ENCODE measurements around the gene NDRG4.

NDRG4 gene

DNA sequence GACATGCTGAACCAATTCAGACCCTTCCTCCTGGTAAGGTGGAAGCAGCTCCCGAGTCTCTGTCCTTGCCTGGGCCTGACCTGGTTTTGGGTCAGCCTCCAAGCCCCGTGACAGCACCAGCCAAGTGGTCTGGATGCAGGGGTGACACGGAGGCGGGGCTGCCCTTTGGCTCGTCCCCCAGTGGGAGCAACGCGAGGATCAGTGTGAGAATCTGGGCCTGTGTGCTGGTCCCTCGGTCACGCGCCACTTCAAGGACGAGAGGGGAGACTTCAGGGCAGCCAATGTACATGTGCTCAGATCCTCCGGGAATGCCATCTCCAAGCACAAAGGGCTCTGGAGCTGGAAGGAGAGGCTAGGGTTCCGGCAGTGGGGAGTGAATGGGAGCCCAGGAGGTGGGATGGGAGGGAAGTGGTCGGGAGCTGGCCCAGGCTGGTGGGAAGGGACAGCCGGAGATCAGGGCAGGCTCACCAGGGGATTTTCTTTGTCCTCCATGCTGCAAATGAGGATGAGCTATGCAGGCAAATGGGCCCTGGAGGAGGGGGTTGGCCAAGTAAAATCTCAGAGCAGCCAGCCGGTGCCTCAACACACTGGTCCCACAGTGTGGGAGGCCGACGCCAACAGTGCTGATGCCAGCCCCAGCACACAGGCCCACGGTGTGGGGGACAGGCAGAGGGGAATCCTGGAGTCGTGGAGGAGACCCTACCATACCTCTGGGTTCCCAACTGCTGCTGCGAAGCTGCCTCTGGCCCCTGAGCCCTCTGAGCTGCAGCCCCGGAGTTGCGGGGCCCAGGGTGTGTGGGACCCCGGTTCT is 4.2 kb upstream of the NDRG4 start:
- DNase-seq, result no peak

DNA sequence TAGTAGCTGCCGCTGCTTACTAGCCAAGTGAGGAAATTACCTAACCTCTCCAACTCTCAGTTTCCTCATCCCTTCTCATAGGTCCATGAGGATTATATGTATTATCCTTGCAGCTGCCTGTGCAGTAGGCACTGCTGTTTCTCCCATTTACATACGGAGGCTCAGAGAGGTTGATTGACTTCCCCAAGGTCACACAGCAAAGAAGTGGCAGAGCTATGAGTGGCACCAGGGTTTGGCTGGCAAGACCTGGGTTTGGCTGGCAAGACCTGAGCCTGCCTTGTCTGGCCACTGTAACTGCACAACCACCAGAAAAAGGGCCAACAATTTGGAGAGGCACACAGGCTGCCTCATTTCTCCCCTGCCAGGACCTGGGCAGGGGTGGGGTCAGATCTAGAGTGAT is 2.5 kb upstream of the NDRG4 start:
- DNase-seq, result no peak

DNA sequence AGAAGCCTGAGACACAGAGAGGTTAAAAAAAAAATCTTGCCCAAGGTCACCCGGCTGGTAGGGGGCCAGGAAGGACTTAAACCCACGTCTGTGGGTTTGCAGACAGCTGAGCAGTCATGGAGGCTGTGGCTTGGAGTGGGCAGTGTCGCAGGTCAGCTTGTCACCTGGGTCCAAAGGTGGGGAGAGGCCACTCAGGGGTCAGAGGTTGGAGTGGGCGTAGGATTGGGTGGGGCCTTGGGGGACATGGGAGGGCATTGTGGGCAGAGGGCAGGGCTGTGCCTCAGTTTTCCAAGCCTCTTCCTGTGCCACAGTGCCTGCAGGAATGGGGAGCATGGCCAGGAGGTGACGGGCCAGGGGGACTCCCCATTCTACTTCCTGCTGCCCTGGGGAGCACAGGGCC is 2.0 kb upstream of the NDRG4 start:
- no peak for DNase-seq

DNA sequence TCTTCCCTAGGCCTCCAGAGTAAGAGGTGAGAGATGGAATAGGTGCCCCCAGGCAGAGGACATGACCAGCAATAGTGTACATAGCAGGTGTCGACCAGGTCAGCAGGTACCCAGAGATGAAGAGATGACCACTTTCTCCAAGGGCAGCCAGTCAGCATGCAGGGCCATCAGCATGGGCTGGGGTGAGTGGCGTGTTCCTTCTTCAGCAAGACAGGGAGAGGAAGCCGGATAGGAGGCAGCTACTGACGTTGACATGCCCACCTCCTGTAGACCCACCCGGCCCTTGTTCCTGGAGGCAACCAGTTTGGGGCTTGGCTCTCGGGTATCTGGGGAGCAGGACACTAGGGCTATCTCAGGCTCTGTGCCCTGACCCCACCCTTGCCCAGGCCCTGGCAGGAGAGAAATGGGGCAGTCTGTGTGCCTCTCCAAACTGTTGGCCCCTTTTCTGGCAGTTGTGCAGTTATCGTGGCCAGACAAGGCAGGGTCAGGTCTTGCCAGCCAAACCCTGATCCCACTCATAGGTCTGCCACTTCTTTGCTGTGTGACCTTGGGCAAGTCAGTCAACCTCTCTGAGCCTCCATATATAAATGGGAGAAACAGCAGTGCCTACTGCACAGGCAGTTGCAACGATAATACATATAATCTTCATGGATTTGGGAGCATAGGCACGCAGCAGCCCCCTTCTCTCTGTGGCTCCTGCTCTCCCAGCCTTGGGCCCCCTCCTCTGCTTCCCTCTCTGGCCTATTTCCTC is 1.4 kb upstream of the NDRG4 start:
- DNase-seq, result no peak

DNA sequence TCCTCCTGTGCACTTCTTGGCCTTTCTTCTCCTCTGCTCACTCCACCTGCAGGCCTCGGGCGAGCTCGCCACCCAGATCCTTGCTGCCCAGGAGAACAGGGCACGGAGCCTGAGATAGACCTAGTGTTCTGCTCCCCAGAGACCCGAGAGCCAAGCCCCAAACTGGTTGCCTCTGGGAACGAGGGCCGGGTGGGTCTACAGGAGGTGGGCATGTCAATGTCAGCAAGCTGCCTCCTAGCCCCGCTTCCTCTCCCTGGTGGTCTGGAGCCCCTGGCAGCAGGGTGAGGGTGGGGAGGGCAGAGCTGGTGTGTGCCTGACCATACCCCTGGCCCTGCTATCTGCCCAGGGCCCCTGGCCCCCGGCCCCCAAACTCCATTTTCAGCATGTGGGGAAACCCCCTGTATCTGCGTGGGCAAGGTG is 841 bp upstream of the NDRG4 start:
- no peak for DNase-seq

DNA sequence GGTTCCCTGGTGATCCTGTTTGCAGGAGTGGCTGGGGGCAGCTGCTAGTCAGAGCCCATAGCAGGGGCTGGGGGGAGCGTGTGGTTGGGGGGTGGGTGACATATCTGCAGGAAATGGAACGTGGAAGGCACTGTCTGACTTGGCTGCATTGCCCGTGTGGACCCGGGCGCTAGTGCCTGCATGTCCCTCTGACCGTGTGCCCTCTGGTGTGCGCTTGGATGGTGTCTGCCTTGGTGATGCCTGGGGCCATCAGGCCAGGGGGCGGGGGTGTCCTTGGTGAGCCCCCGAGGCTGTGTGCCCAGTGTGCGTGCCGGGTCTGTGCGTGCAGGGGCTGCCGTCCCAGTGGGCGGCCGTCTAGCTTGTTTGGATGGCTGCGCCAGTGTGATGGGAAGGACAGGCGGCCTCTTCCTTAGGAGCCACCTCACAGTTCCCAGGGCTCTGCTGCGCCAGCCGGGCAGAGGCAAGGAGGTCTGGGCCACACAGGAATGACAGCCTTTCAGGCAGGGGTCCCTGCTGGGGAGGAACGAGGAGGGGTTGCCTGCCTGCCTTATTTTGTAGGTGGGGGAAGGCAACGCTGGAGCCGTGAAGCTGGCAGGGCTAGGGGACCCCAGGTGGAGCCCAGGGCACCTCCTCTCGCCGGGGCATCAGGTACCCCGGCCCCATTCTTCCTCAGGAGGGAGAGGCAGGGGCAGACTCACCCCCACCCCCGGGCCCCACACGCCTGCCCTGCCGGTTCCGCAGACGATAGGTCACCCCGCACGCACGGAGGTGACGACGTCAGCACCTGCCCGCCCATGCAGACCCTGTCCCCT is 693 bp downstream of the NDRG4 start:
- no peak for DNase-seq

DNA sequence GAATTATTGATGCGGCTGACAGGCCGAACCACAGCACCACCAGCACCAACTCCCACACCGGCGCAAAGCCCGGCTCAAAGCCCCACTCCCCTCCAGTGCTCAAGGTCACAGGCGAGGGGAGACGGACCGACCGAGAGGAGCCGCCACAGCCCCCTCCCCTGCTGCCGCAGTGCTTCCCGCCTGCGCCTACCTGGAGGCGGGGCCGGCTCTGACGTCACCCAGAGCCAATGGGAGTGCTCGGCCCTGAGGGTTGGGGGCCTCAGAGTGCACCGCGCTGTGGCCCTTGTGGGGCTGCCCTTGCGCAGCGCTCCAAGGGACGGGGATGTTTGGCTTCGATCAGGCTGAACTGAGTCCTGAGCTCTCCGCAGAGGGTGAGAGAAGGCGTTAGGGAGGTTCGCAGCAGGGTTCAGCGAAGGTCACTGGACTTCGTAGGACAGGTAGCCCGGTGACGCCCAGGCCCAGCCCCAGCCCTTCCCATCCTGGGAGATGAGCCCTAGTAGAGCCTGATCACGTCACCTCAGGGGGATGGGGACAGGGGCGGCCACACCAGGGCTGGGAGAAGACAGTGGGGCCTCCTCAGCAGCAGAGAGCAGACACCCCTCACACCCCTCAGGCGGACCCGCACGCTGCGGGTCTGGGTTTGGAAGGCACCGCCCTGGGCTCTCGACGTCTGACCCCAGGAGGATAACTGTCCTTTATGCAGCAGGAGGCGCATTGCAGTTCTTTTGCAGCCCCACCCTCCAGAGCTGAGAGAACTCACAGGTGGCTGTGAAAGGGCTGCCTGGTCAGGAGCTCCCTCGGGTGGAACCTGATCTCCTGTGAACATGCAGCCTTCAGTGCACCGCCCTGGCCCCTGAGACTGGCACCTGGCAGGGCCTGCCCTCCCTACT is 1.5 kb downstream of the NDRG4 start:
- no peak for DNase-seq

DNA sequence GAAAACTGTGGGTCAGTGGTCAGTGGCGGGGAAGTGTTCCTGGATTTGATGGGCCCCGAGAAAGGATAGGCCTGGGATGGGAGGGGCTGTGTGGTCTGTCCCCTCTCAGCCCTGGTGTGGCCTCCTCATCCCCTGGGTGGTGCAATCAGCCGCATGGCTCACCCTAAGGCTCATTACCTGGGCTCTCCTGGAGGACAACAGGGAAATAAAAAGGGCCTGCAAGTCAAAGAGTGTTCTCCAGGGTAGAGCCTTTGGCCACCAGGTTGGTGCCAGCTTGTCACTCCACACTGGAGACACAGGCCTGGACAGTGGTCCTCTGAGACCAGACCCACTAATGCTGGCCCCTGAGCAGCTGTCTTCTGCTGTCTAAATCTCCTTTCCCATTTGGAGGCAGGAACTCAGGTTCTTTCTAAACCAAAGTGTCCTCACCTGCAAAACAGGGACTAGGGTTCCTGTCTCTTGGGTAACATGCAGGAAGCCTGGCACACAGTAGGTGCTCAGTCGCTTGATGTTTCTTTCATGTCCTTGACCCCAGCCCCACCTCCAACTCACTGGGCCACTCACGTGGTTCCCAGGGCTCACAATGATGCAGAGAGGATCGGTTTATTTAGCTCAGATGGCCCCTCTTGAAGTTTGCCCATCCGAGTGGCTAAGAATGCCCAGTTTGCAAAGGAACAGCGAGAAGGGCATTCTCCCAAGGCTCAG is 2.4 kb downstream of the NDRG4 start:
- DNase-seq, result no peak

DNA sequence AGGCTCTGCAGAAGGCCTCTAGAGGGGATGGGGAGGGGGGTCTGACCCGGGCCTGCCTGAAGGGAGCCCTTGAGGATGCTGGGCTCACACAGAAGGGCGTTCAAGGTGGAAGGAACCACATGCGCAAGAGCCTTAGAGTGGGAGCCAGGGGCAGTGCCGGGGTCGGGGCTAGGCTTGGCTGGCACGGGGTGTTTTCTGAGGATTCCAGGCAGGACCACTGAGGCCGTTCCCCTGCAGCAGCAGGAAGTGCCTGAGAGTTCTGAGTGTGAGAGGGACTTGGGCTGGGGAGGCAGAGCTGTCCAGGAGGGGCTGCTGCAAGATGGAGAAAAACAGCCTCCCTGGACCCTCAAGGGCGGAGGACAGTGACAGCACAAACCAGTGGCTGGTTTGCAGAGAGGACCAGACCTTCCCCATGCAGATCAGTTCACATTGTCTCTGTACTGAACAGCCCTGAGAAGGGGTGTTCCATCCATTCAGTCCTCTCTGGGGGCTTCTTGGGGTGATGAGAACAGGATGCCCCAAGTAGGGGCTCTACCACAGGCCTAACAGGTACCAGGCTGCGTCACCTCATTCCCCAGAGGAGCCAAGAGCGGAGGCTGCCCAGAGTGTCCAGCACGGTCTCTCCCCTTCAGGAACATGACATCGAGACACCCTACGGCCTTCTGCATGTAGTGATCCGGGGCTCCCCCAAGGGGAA is 3.4 kb downstream of the NDRG4 start:
- DNase-seq, result no peak

DNA sequence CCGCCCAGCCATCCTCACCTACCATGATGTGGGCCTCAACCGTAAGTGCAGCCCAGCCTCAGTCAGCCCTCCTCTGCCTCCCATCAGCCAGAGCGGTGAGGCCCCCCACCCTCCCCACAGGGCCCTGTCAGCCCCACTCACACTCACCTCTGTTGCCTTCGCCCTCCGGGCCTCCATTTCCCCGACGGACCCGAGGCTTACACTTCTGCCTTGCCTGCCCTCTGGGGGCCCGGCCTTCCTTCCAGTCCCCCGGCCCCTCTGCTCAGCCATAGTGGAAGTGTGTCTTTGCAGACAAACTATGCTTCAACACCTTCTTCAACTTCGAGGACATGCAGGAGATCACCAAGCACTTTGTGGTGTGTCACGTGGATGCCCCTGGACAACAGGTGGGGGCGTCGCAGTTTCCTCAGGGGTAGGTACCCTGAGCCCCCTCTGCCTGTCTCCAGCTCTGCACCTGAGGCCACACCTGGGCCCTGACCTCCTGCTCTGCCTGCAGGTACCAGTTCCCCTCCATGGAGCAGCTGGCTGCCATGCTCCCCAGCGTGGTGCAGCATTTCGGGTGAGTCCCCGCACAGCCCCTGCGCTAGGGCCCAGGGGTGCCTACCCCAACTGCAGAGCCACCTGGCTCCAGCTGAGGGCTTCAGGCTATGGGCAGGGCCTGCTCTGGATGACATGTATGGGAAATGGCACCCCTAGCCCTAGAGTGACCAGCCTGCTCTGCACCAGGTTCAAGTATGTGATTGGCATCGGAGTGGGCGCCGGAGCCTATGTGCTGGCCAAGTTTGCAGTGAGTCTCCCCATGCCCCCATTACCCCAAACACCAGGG is 4.1 kb downstream of the NDRG4 start:
- no peak for DNase-seq

DNA sequence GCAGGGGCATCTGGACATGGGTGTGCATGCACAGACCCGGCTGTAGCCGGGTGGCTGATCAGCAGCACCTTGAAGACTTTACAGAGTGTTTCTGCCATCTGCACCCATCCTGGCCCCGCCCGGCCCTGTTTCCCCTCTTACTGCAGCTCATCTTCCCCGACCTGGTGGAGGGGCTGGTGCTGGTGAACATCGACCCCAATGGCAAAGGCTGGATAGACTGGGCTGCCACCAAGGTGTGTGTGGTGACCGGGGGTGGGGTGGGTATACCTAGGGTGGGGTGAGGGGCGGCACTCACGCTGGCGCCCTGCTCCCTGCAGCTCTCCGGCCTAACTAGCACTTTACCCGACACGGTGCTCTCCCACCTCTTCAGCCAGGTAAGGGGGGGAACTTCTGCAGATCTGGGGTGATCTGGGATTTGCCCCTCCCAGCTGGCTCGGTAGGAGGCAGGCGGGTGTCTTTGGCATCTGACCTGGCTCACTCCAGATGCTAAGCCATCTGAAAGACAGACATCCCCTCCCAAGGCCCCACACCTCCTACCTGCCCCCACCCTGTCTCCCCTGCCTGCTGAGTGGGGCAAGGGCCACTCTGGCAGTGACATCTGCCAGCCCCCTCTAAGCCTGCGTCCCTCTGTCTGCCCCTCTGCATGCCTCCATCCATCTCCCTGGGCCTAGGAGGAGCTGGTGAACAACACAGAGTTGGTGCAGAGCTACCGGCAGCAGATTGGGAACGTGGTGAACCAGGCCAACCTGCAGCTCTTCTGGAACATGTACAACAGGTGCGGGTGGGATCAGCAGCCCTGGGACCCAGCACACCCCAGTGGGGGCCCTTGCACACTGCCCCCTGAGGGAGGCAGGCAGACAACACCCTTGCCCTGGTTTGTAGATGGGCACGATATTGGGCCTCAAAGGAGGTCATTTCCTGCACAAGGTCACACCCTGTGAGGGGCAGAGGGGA is 6.6 kb downstream of the NDRG4 start:
- DNase-seq, result no peak

DNA sequence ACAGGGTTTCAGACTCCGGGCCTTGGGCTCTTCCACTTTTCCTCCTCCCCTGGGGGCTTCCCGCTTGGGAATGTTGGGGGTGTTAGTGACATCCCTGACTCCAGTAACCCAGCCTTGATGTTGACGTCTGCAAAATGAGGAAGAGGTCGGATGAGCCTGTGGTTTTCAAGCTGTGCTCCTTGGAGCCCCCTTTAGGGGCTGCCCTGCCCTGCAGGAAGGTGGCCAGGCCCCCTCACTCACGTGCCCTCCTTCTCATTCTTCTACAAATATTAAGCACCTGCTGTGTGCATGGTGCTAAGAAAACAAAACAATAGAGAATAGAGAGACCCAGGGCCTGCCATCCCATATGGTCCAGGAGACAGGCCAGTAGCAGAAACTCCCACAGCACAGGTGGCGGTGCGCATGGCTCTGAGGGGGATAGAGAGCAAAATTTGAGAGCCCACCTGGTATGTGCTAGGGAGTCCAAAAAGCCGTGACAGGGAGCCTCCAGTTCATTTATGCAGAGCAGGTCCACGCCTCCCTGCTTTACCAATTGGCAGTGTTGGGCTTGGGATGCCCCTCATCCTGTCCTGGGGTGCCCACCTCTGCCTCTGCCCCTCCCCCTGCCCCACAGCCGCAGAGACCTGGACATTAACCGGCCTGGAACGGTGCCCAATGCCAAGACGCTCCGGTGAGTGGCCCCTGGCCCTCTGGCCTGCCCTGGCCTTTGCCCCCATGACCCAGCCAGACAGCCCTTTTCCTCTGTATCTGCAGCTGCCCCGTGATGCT is 7.4 kb downstream of the NDRG4 start:
- DNase-seq, result no peak

DNA sequence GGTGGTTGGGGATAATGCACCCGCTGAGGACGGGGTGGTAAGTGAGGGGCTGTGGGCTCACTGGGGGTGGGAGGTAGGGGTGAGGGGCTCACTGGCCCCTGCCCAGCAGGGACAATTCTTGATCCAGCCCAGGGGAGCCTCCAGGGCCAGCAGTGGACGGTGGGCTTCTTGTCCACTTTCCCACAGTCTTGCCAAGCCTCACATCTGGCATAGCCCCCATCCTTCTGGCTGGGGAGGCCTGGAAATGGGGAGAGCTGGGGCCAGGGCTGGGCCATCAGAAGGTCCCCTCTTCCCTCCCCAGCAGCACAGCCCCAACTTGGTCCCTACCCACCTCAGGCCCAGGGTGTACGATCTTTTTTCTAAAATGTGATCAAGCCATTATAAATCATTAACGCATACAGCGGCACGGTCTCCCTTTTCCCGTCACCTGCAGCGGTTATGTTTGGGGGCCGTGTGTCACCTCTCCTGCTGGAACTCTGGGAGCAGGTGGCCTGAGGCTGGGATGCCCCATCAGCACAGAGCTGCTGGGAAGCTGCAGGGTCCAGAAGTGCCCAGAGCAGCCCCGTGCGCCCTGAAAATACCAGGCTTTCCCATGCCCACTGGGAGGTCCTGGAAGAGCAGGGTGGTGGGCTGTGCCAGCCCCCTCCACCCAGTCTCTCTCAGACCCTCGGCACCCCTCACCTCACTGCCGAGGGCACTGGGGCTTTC is 8.2 kb downstream of the NDRG4 start:
- no peak for DNase-seq

DNA sequence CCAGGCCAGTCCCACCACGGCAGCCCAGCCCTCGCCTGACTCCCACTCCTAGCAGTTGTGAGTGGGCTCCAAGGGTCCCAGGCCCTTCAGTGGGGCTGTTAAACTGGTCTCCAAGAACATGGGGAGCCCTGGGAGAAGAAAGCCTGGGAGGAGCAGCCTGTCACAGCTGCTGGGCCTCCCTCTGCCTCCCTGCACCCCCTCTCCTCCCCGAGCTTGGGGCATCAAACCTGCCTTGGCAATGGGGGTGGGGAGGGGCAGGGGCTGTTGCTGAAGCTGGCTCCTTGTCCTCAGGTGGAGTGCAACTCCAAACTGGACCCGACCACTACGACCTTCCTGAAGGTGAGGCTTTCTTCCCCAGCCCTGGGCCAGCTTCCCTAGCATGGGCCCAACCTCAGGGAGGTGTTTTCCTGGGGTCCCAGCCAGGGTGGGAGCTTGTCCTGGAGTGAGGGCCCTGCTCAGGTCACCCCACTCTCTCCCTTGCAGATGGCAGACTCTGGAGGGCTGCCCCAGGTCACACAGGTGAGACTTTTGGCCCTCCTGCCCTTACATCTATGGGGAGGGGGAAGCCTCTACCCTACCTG is 8.8 kb downstream of the NDRG4 start:
- DNase-seq, result no peak

DNA sequence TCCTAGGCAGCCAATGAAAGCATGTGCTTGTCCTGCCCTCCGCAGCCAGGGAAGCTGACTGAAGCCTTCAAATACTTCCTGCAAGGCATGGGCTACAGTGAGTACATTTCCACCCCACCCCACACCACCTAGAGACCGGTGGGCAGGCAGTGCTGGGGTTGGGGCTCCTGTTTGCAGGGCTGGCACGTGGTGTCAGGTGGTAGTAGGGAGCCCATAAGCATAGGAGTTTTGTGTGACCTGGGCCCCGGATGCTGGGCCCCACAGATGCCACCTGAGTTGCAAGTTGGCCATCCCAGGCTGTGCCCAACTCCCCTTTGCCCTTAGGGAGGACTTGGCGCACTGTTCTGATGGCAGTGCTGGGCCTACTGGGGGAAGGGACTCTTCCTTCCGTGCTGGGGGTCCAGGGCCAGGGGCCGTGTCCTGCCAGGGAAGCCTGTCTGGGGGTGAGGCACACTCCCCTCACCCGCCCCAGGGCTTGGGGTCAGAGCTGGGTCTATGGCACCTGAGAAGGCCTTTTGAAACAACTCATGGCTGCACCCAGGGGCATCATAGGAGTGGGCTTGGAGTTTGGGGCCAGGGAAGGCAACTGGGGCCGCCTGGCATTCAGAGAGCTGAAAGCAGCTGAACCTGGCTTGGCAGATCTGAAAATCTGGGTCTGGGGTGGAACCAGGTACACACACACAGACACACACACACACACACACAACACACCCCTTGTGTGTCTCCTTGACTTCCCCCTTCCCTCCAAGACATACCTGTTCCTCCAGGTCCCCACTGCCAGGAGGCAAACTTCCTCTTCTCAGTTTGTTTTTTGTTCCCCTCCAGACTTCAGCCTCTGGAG is 9.5 kb downstream of the NDRG4 start:
- DNase-seq, result no peak

DNA sequence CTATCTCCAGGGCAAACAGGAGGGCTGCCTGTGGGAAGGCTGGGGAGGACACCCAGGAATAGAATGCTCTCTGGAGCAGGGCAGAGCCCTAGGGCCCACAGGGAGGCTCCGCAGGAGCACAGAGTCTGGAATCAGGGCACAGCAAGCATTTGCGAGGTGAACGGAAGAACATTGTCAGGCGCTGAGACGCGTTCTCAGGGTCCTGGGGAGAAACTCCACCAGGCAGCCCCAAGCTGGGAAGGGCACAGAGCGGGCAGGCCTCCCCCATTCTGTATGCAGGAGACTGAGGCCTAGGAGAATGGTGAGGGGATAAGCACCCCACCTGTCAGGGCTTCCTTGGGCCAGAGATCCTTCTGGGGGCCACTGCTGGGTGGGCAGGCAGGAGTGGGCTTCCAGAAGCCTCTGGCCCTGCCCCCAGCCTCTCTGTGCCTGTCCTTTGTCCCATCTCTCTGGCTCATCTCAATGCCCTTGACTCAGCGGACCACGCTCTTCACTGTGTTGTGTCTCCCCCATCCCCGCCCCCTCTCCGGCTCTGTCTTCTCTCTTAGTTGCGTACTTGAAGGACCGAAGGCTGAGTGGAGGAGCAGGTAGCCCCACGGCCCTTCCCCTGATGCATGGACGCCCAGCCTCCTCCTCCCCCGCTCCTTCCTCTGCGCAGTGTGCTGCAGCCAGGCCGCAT is 10.3 kb downstream of the NDRG4 start:
- DNase-seq, result no peak

Data from inflammatory macrophage treated with lipopolysaccharide for 1 hour (primary cell).